A673 (cell line): ENCODE measurements around the gene PRUNE2. TPM values are rescaled to one million over a fixed set of nuclear protein-coding genes. Genes with fewer than 3 reads are reported as not detected.

Source experiments
- BruUV-seq: library from RNA; stranded (reverse); fragments of 400-500 nt; replicated peaks from 2 replicates; lab custom pipeline; 2021; lab: Mats Ljungman, UMichigan
- CTCF ChIA-PET: fragments of 300-600 bp; sonication (Branson Sonifier 250); formaldehyde crosslinking; loops from one replicate; lab custom pipeline; 2022; ENCODE audit warnings: antibody characterized with exemption; lab: Charles Lee
- POLR2A ChIA-PET: fragments of 300-600 bp; sonication (Branson Sonifier 250); formaldehyde crosslinking; loops from one replicate; lab custom pipeline; 2022; ENCODE audit warnings: antibody characterized with exemption; ENCODE audit not compliant: low non-redundant PET; lab: Charles Lee
- DNase-seq: peaks from one replicate; pipeline ENCODE4 v3.0.0-alpha.2; 2015; ENCODE audit warnings: low spot score
- H3K27ac ChIP-seq: fragments of 200-600 bp; sonication (generic); 2 replicates; pipeline ENCODE4 v1.5.1; 2016; ENCODE audit warnings: mixed run types, low read depth, mild to moderate bottlenecking, mixed read lengths, antibody characterized with exemption, low read length; ENCODE audit not compliant: poor library complexity, severe bottlenecking
- H3K27me3 ChIP-seq: fragments of 200-600 bp; sonication (generic); replicated peaks from 2 replicates; pipeline ENCODE4 v1.6.1; 2017; ENCODE audit warnings: mixed run types, low read depth, mild to moderate bottlenecking, mixed read lengths, antibody characterized with exemption, low read length; ENCODE audit not compliant: insufficient read depth, poor library complexity
- H3K36me3 ChIP-seq: fragments of 200-600 bp; sonication (generic); 2 replicates; pipeline ENCODE4 v1.6.1; 2016; ENCODE audit warnings: mixed run types, mild to moderate bottlenecking, mixed read lengths, antibody characterized with exemption, low read length; ENCODE audit not compliant: insufficient read depth, poor library complexity, severe bottlenecking
- H3K4me1 ChIP-seq: fragments of 200-600 bp; sonication (generic); 2 replicates; pipeline ENCODE4 v1.6.1; 2017; ENCODE audit warnings: mixed run types, mild to moderate bottlenecking, mixed read lengths, antibody characterized with exemption, low read length; ENCODE audit not compliant: insufficient read depth, poor library complexity, severe bottlenecking
- H3K4me3 ChIP-seq: fragments of 200-600 bp; sonication (generic); 2 replicates; pipeline ENCODE4 v1.5.1; 2016; ENCODE audit warnings: low read depth, mixed run types, mild to moderate bottlenecking, mixed read lengths, low read length; ENCODE audit not compliant: poor library complexity, severe bottlenecking
- H3K9me3 ChIP-seq: fragments of 200-600 bp; sonication (generic); 2 replicates; pipeline ENCODE4 v1.6.1; 2016; ENCODE audit warnings: mixed run types, low read depth, mild to moderate bottlenecking, mixed read lengths, antibody characterized with exemption, low read length; ENCODE audit not compliant: poor library complexity, severe bottlenecking
- CTCF ChIP-seq: fragments of 300-800, 200-600 bp; sonication (generic); conservative IDR thresholded peaks from 2 replicates; pipeline ENCODE4 v1.5.1; 2017; ENCODE audit warnings: low read depth, mild to moderate bottlenecking, antibody characterized with exemption, low read length, moderate library complexity, mixed read lengths
- EZH2 ChIP-seq: fragments of 200-600 bp; sonication (generic); IDR thresholded peaks from 2 replicates; pipeline ENCODE4 v1.6.1; 2017; ENCODE audit warnings: borderline replicate concordance, low read depth, mild to moderate bottlenecking, mixed read lengths, antibody characterized with exemption, low read length; ENCODE audit not compliant: poor library complexity, severe bottlenecking
- intact Hi-C: fragments of 100-400 bp; cut with micrococcal nuclease; formaldehyde crosslinking; loops from one replicate; pipeline ENCODE4 v1.10.0; 2022; ENCODE audit not compliant: unreplicated experiment
- total RNA-seq: library from RNA; stranded (reverse); gene quantifications from 2 replicates; pipeline ENCODE4 v1.2.3, GENCODE V29; 2021

PRUNE2 gene
- total RNA-seq, 1 experiment from 2014 or later: not detected

- ChIA-PET POLR2A (no interaction called here), CTCF (no interaction called here)
- no peak for DNase-seq
- TF ChIP-seq EZH2 (no peak), CTCF (no peak)
- Histone ChIP-seq H3K27ac (no peak overlapping the region), H3K27me3 (peaks cover 32% of the 10 kb centered on the region), H3K9me3 (no peaks in the 10 kb centered on the region), H3K4me3 (no peak overlapping the region), H3K36me3 (no peaks in the 10 kb centered on the region), H3K4me1 (no peaks in the 10 kb centered on the region)
- no TSS peak for BruUV-seq
- intact Hi-C loops: no loop called here
Measured at GRCh38 chr9:76567086-76567485, 338.8 kb downstream of the PRUNE2 start.

- POLR2A ChIA-PET: no interaction called here
Measured at GRCh38 chr9:76564297-76564696, 341.6 kb downstream of the PRUNE2 start.

GRCh38 chr9:76562511-76562911 lies 343.4 kb downstream of the PRUNE2 start:
- intact Hi-C loops: no loop called here
- TF ChIP-seq EZH2 (no peak), CTCF (no peak)
- CTCF ChIA-PET: no interaction called here
- no peaks in the 10 kb centered on the region for H3K36me3 ChIP-seq
- no TSS peak for BruUV-seq
- H3K27ac ChIP-seq: no peak overlapping the region
- no peak overlapping the region for H3K4me3 ChIP-seq
- peaks cover 36% of the 10 kb centered on the region for H3K27me3 ChIP-seq
- POLR2A ChIA-PET: no interaction called here
- no peaks in the 10 kb centered on the region for H3K9me3 ChIP-seq
- no peak for DNase-seq
- H3K4me1 ChIP-seq: no peaks in the 10 kb centered on the region

More at GRCh38 chr9:76564297-76564696, 341.6 kb downstream of the PRUNE2 start:
- no peaks in the 10 kb centered on the region for H3K4me1 ChIP-seq
- DNase-seq: no peak
- TF ChIP-seq EZH2 (no peak), CTCF (no peak)
- no peak overlapping the region for H3K27ac ChIP-seq
- peaks cover 32% of the 10 kb centered on the region for H3K27me3 ChIP-seq
- H3K4me3 ChIP-seq: no peak overlapping the region
- CTCF ChIA-PET: no interaction called here
- no TSS peak for BruUV-seq
- H3K9me3 ChIP-seq: no peaks in the 10 kb centered on the region
- intact Hi-C loops: no loop called here
- no peaks in the 10 kb centered on the region for H3K36me3 ChIP-seq
